Measurements from ENCODE around the gene DGKB.

Gene DGKB

GRCh38 chr7:14841086-14841485 lies 61.5 kb downstream of the DGKB start:
- DNase-seq (ENCODE audit: low read depth): no peak
- TF ChIP-seq, protein P1, sequence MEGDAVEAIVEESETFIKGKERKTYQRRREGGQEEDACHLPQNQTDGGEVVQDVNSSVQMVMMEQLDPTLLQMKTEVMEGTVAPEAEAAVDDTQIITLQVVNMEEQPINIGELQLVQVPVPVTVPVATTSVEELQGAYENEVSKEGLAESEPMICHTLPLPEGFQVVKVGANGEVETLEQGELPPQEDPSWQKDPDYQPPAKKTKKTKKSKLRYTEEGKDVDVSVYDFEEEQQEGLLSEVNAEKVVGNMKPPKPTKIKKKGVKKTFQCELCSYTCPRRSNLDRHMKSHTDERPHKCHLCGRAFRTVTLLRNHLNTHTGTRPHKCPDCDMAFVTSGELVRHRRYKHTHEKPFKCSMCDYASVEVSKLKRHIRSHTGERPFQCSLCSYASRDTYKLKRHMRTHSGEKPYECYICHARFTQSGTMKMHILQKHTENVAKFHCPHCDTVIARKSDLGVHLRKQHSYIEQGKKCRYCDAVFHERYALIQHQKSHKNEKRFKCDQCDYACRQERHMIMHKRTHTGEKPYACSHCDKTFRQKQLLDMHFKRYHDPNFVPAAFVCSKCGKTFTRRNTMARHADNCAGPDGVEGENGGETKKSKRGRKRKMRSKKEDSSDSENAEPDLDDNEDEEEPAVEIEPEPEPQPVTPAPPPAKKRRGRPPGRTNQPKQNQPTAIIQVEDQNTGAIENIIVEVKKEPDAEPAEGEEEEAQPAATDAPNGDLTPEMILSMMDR (IDR thresholded peaks at IDR 0.05; ENCODE audit: low read depth, low read length, missing control alignments): no peak
- H3K4me3 ChIP-seq (ENCODE audit: low read depth, low read length): no peak overlapping the region

- TF ChIP-seq, protein P1 (IDR thresholded peaks at IDR 0.05; ENCODE audit: low read depth, low read length, missing control alignments): no peak
- H3K4me3 ChIP-seq (ENCODE audit: low read depth, low read length): no peak overlapping the region
- DNase-seq (ENCODE audit: low read depth): no peak
Measured at GRCh38 chr7:14839307-14839706, 63.2 kb downstream of the DGKB start.

- TF ChIP-seq, protein P1 (IDR thresholded peaks at IDR 0.05; ENCODE audit: low read depth, low read length, missing control alignments): no peak
- no peak for DNase-seq (ENCODE audit: low read depth)
- no peak overlapping the region for H3K4me3 ChIP-seq (ENCODE audit: low read depth, low read length)
Measured at GRCh38 chr7:14837216-14837615, 65.3 kb downstream of the DGKB start.

DNA sequence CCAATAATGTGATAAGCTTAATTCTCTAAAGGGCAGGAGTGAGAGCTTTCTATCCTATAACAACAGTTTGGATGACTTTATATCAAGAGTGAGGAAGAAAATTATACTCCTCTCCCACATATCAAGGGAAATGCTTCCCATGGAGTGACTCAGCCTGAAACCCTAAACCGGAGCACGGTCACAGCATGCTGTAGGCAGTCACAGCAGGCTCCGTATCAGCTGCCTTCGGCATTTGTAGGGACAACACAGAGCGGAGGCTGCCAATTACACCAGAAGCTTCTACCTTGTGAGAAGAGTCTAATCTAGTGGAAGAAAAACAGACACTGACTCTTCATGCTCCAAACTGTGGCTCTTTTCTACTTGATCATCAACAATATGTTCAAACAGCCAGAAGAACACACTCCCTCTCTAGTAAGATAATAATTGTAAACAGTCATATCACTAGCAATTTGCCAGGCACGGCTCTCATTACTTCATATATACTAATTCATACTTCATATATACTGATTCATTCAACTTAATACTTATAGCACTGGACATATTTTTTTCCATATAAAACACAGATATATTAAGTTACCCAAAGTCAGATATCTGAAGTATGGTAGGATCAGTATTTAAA lies 65.9 kb downstream of the DGKB start:
- TF ChIP-seq, protein P1 (IDR thresholded peaks at IDR 0.05; ENCODE audit: low read depth, low read length, missing control alignments): no peak
- no peak for DNase-seq (ENCODE audit: low read depth)
- no peak overlapping the region for H3K4me3 ChIP-seq (ENCODE audit: low read depth, low read length)

DNA sequence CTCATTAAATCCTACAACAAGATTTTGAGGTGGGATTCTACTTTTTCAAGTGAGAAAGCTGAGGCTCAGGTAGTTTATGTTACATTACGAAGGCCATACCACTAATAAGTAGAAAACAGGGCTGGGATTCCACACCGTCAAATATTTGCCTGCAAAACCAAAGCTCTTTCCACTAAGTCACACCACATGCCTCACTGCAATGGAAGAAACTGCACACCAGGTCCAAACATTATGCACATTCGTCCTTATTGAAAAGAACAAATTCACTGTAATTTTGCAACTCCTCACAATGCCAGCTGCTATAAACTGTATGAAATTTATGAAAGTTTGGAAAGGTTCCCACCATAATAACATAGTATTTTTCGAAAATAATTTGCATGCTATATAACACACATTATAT lies 66.5 kb downstream of the DGKB start:
- H3K4me3 ChIP-seq (ENCODE audit: low read depth, low read length): no peak overlapping the region
- no peak for DNase-seq (ENCODE audit: low read depth)
- TF ChIP-seq, protein P1 (IDR thresholded peaks at IDR 0.05; ENCODE audit: low read depth, low read length, missing control alignments): no peak

DNA sequence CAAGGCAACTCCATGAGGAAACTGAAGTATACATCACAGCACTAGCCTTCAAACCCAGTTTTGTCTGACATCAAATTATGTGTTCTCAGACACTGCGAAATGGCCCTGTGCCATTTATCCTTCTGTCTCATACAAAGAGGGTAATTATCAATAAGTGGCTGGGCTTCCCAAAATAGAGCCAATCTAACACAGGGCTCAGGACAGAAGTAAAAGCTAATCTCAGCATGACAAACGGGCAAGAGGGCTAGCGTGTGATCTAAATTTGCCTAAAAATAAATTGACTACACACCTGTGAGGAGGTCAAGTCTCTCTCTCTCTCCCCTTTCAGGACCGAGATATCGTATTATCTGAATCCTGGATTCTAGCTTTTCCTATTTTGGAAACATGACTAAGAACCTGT lies 67.2 kb downstream of the DGKB start:
- TF ChIP-seq, protein P1 (IDR thresholded peaks at IDR 0.05; ENCODE audit: low read depth, low read length, missing control alignments): no peak
- H3K4me3 ChIP-seq (ENCODE audit: low read depth, low read length): no peak overlapping the region
- no peak for DNase-seq (ENCODE audit: low read depth)

DNA sequence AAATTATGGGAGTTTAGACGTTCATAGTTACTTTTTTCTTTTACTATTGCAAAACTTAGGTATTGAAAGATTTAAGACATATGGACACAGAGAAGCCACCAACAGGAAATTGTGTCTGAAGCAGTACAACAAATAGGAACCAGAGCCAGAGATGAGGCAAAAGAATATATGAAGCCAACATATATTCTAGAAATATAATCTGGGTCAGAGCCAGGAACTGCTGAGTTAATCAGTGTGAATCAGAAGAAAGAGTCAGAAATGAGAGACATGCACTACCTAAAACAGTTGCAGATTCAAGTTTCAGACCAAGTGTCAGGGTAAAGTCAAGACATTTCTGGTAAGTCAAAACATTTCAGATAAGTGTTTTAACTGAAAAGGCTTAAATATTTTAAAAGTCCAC lies 67.7 kb downstream of the DGKB start:
- no peak overlapping the region for H3K4me3 ChIP-seq (ENCODE audit: low read depth, low read length)
- TF ChIP-seq, protein P1 (IDR thresholded peaks at IDR 0.05; ENCODE audit: low read depth, low read length, missing control alignments): no peak
- DNase-seq (ENCODE audit: low read depth): no peak

Data from GM12864 (cell line).